GM23338 (cell line): Measurements from ENCODE around the gene ABCA12.

Source experiments
- CTCF ChIP-seq, 2 experiments: fragments of 200-600 bp in 1 of 2; sonication (generic) in 1 of 2; conservative IDR thresholded peaks; 2 replicates each; pipeline versions ENCODE4 v1.5.1 to v1.6.1; 2016 to 2017; ENCODE audit warnings: antibody characterized with exemption in 2 of 2, low read depth in 2 of 2, mild to moderate bottlenecking in 2 of 2, moderate library complexity in 1 of 2
- EZH2phosphoT487 ChIP-seq: fragments of 200-600 bp; sonication (generic); IDR thresholded peaks from one replicate; pipeline ENCODE4 v1.8.1; 2018; ENCODE audit warnings: antibody characterized with exemption; ENCODE audit not compliant: unreplicated experiment
- POLR2AphosphoS5 ChIP-seq: IDR thresholded peaks from 2 replicates; pipeline ENCODE4 v1.6.1; 2016; ENCODE audit warnings: antibody characterized with exemption, low read depth

- no peak for TF ChIP-seq CTCF (conservative IDR thresholded peaks at IDR 0.05; ENCODE audit: low read depth in 2 of 2)
- no peak for TF ChIP-seq EZH2phosphoT487
- TF ChIP-seq POLR2AphosphoS5, result no peak
Observed at GRCh38 chr2:215082446-215082845, 56.0 kb downstream of the ABCA12 start.
